NAMALWA (cell line): ENCODE measurements around the gene TACC3.

Source experiments
- DNase-seq: peaks from one replicate; pipeline ENCODE4 v3.0.0-alpha.2; 2015; ENCODE audit warnings: low spot score

Gene TACC3

DNA sequence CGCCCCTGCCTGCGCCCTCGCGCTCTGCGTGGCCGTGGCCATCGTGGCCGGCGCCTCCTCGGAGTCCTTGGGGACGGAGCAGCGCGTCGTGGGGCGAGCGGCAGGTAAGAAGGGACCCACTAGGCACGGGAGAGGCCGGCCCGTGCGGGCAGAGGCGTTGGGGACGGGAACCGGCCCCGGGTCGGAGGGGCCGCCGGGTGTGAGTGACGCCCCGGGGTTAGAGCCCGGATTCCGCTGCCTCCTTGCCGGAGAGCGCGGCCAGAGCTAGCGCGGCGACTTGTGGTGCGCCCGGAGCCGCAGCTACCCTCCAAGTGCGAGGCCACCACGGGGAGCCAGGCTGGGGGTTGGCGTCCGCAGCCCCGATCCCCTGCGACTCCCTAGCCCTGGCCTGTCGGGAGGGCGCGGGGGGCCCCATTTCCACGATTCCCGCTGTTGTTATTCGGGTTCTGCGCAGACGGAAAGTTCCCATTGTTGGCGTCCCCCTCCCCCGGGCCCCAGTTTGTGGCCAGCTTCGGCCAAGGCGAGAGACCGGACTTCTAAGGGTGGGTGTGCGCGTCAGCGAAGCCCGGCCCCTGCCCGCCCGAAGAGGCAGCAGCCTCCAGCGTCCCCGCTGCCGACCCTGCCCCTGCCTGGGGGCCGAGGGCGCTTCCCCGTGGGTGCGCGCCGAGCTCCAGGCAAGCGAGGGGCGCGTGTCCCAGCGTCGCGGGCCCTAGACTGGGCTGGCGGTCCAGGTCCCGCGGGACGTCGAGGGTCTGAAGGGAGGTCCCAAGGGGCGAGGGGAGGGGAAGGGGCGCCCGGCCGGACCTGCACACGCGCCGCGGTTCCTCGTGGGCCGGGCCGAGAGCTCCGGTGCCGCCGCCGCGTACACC, 72.9 kb downstream of the TACC3 start:
- DNase-seq, result no peak
